ENCODE measurements around the gene ABHD17C.

GRCh38 chr15:80732167-80732566 is 37.1 kb downstream of the ABHD17C start:
- TF ChIP-seq CTCF (IDR thresholded peaks at IDR 0.05): no peak
- no peak for TF ChIP-seq REST (IDR thresholded peaks at IDR 0.05; ENCODE audit: insufficient read depth in 1 of 2, low read depth in 2 of 2, low read length in 1 of 2)
